ENCODE results near the gene C2CD2. TPM values are rescaled to one million over a fixed set of nuclear protein-coding genes. Genes with fewer than 3 reads are reported as not detected.

C2CD2 gene
- total RNA-seq, 6 experiments from 2014 or later = 14.4 to 19.9 (median 17.2) TPM

GRCh38 chr21:41894922-41895557, 58.8 kb downstream of the C2CD2 start:
- Mint-ChIP-seq H3K27ac (no peak overlapping the region), H3K4me3 (no peak overlapping the region), H3K36me3 (ENCODE audit: low read depth) (peaks cover 15% of the 10 kb centered on the region; the same call in 1 of the 2 replicates), H3K9me3 (no peaks in the 10 kb centered on the region), H3K27me3 (ENCODE audit: insufficient read depth) (peaks cover 2% of the 10 kb centered on the region; the same call in 1 of the 2 replicates), H3K4me1 (ENCODE audit: low read depth) (peaks cover 15% of the 10 kb centered on the region)
- TF ChIP-seq CTCF (IDR thresholded peaks at IDR 0.05) = no peak
- peak; percentile 13 for DNase-seq

GRCh38 chr21:41894511-41894910, 59.3 kb downstream of the C2CD2 start:
- Mint-ChIP-seq H3K9me3 (no peaks in the 10 kb centered on the region), H3K36me3 (ENCODE audit: low read depth) (peaks cover 15% of the 10 kb centered on the region; the same call in 1 of the 2 replicates), H3K27ac (no peak overlapping the region), H3K4me1 (ENCODE audit: low read depth) (peaks cover 15% of the 10 kb centered on the region), H3K27me3 (ENCODE audit: insufficient read depth) (peaks cover 2% of the 10 kb centered on the region; the same call in 1 of the 2 replicates), H3K4me3 (no peak overlapping the region)
- DNase-seq = no peak
- TF ChIP-seq CTCF (IDR thresholded peaks at IDR 0.05) = no peak

- H3K27me3 Mint-ChIP-seq (ENCODE audit: insufficient read depth) = no peaks in the 10 kb centered on the region
- DNase-seq = no peak
- 0 out of 2 replicates have a peak, but pooled peaks cover 9% of the 10 kb centered on the region for H3K36me3 Mint-ChIP-seq (ENCODE audit: low read depth)
- H3K27ac Mint-ChIP-seq = no peak overlapping the region
- H3K4me3 Mint-ChIP-seq = no peak overlapping the region
- H3K4me1 Mint-ChIP-seq (ENCODE audit: low read depth) = peaks cover 15% of the 10 kb centered on the region
- TF ChIP-seq CTCF (IDR thresholded peaks at IDR 0.05) = no peak
- no peaks in the 10 kb centered on the region for H3K9me3 Mint-ChIP-seq
These were observed 61.1 kb downstream of the C2CD2 start for GRCh38 chr21:41892726-41893125.

GRCh38 chr21:41891132-41891531, 62.7 kb downstream of the C2CD2 start:
- no peak overlapping the region for H3K27ac Mint-ChIP-seq
- no peaks in the 10 kb centered on the region; the same call in 1 of the 2 replicates for H3K27me3 Mint-ChIP-seq (ENCODE audit: insufficient read depth)
- peaks cover 15% of the 10 kb centered on the region for H3K4me1 Mint-ChIP-seq (ENCODE audit: low read depth)
- no peaks in the 10 kb centered on the region for H3K9me3 Mint-ChIP-seq
- no peak for TF ChIP-seq CTCF (IDR thresholded peaks at IDR 0.05)
- H3K4me3 Mint-ChIP-seq = no peak overlapping the region
- no peak for DNase-seq
- H3K36me3 Mint-ChIP-seq (ENCODE audit: low read depth) = 0 out of 2 replicates have a peak, but pooled peaks cover 9% of the 10 kb centered on the region

- DNase-seq = no peak
- 0 out of 2 replicates have a peak, but pooled peaks cover 3% of the 10 kb centered on the region for H3K36me3 Mint-ChIP-seq (ENCODE audit: low read depth)
- H3K9me3 Mint-ChIP-seq = no peaks in the 10 kb centered on the region
- H3K27me3 Mint-ChIP-seq (ENCODE audit: insufficient read depth) = no peaks in the 10 kb centered on the region; the same call in 1 of the 2 replicates
- no peak overlapping the region for H3K4me3 Mint-ChIP-seq
- no peak for TF ChIP-seq CTCF (IDR thresholded peaks at IDR 0.05)
- peaks cover 8% of the 10 kb centered on the region for H3K4me1 Mint-ChIP-seq (ENCODE audit: low read depth)
- no peak overlapping the region for H3K27ac Mint-ChIP-seq
These were observed 63.5 kb downstream of the C2CD2 start for GRCh38 chr21:41890355-41890754.

All from HFFc6 (cell line).